Tibial nerve (tissue), 4 donors: Measurements from ENCODE around the gene GPHN. TPM values are rescaled to one million over a fixed set of nuclear protein-coding genes. Genes with fewer than 3 reads are reported as not detected.

ENCODE experiments used
- DNase-seq, 2 donors: peaks; one replicate each; pipeline ENCODE4 v3.0.0-alpha.2; 2019; ENCODE audit warnings: low spot score in 2 of 2
- H3K27ac ChIP-seq, 4 donors: fragments of 200-600 bp; sonication (generic) in 3 of 4; one replicate each; pipeline ENCODE4 v1.5.1; 2017 to 2019; ENCODE audit warnings: mild to moderate bottlenecking in 1 of 4
- H3K27me3 ChIP-seq, 2 donors: fragments of 200-600 bp; sonication (generic) in 1 of 2; one replicate each; pipeline versions ENCODE4 v1.5.1 to v1.6.0; 2017 to 2019
- H3K36me3 ChIP-seq, 3 donors: fragments of 200-600 bp; sonication (generic); one replicate each; pipeline ENCODE4 v1.5.1; 2018 to 2019
- H3K4me1 ChIP-seq, 4 donors: fragments of 200-600 bp; sonication (generic) in 3 of 4; one replicate each; pipeline ENCODE4 v1.5.1; 2017 to 2019
- H3K4me3 ChIP-seq, 4 donors: fragments of 200-600 bp; sonication (generic) in 3 of 4; one replicate each; pipeline ENCODE4 v1.5.1; 2017 to 2019; ENCODE audit warnings: mild to moderate bottlenecking in 1 of 4, moderate library complexity in 1 of 4
- H3K9me3 ChIP-seq, 4 donors: fragments of 200-600 bp; sonication (generic) in 3 of 4; one replicate each; pipeline ENCODE4 v1.5.1; 2017 to 2019
- CTCF ChIP-seq, 5 experiments: fragments of 200-600 bp in 3 of 5; fragments of 450-650 bp in 2 of 5; sonication (generic) in 3 of 5; IDR thresholded peaks; one replicate each; pipeline ENCODE4 v1.5.1; 2016 to 2019; ENCODE audit warnings: antibody characterized with exemption in 5 of 5, mild to moderate bottlenecking in 3 of 5, moderate library complexity in 2 of 5
- EP300 ChIP-seq, 2 donors: sonication (generic); formaldehyde crosslinking; IDR thresholded peaks; one replicate each; pipeline ENCODE4 v1.6.1; 2017; ENCODE audit warnings: antibody characterized with exemption in 2 of 2, mild to moderate bottlenecking in 1 of 2
- POLR2A ChIP-seq, 2 donors: fragments of 450-650 bp; IDR thresholded peaks; one replicate each; pipeline ENCODE4 v1.6.1; 2017; ENCODE audit warnings: antibody characterized with exemption in 2 of 2, mild to moderate bottlenecking in 2 of 2, moderate library complexity in 2 of 2
- WGBS, 2 donors: methylation state at CpG; one replicate each; pipeline ENCODE4 v1.1.5; 2018; 5-methylcytosine and 5-hydroxymethylcytosine counted together
- total RNA-seq, 4 donors: library from RNA; depleted of rRNA; stranded (reverse); fragments of >200 nt; gene quantifications; one replicate each; pipeline ENCODE4 v1.1.0, GENCODE V29; 2016

The GPHN gene
- total RNA-seq, 4 donors from 2014 or later, result 16.3 to 73.0 (median 36.8) TPM

GRCh38 chr14:66746316-66747006 is 238.5 kb downstream of the GPHN start:
- Histone ChIP-seq H3K4me3 (no peak overlapping the region), H3K36me3 (peaks cover 0 to 5% (median 0%) of the 10 kb centered on the region in 3 donors), H3K4me1 (peaks cover 0 to 12% (median 0%) of the 10 kb centered on the region in 4 donors), H3K9me3 (no peaks in the 10 kb centered on the region), H3K27ac (no peak overlapping the region), H3K27me3 (no peaks in the 10 kb centered on the region)
- TF ChIP-seq EP300 (IDR thresholded peaks at IDR 0.05) (no peak), CTCF (IDR thresholded peaks at IDR 0.05) (peak; percentile 26 to 50 (median 36))
- WGBS, 2 donors, result 65 to 66% methylated on average over 2 of the region's 2 CpGs
- DNase-seq, result peak in 1 of 2 donors; percentile 7

DNA sequence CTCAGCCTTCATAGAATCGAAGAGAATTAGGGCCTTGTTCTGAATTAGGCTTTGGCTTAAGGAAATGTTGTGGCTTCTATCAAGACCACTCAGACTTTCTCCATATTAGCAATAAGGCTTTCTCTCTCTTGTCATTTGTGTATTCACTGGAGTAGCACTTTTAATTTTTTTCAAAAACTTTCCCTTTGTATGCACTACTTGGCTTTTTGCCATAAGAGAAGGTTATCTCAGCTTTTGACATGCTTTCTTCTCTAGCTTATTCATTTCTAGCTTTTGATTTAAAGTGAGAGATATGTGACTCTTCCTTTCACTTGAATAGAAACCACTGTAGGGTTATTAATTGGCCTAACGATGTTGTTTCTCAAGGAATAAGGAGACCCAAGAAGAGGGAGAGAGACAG is 244.2 kb downstream of the GPHN start:
- WGBS, 2 donors, result 71 to 80% methylated on average over 2 of the region's 2 CpGs
- Histone ChIP-seq H3K4me3 (no peak overlapping the region), H3K9me3 (no peaks in the 10 kb centered on the region), H3K4me1 (no peaks in the 10 kb centered on the region), H3K27me3 (no peaks in the 10 kb centered on the region), H3K36me3 (no peaks in the 10 kb centered on the region), H3K27ac (no peak overlapping the region)
- no peak for DNase-seq
- TF ChIP-seq EP300 (IDR thresholded peaks at IDR 0.05), result no peak
- no peak for TF ChIP-seq POLR2A (IDR thresholded peaks at IDR 0.05)
- TF ChIP-seq CTCF (IDR thresholded peaks at IDR 0.05), result no peak

DNA sequence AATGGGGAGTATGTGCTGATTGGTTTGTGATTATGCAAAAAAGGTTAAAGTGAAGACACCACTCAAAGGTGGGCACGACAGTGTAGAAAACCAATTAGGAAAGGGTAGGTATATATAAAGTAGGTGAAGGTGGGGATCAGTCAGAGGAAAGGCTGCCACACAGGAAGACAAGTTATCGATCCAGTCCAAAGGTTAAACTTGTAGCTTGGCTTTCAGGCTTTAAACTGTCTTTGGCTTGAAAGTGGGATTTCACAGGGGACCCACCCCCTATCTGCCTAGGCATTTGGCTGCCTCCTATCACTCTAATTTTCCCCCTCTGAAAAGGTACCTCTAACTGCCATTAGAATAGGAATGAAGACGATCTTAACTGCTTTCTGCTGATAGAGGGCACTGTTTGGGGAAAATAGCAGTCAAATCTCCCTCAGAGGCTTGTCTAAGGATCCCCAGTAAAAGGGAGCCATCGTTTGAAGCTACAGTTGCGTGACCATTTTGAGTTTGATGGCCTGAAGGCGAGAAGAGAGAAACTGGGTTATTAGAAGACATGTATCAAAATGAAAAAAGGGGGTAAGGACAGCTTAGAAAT is 250.2 kb downstream of the GPHN start:
- Histone ChIP-seq H3K36me3 (no peaks in the 10 kb centered on the region), H3K4me3 (no peak overlapping the region), H3K27me3 (no peaks in the 10 kb centered on the region), H3K4me1 (no peaks in the 10 kb centered on the region), H3K27ac (no peak overlapping the region), H3K9me3 (no peaks in the 10 kb centered on the region)
- 70 to 79% methylated on average over 6 of the region's 6 CpGs for WGBS, 2 donors
- no peak for DNase-seq
- TF ChIP-seq CTCF (IDR thresholded peaks at IDR 0.05) (no peak), EP300 (IDR thresholded peaks at IDR 0.05) (no peak)

- H3K27me3 ChIP-seq, result no peaks in the 10 kb centered on the region
- DNase-seq, result no peak
- no peak overlapping the region for H3K4me3 ChIP-seq
- H3K36me3 ChIP-seq, result no peaks in the 10 kb centered on the region
- no peak for TF ChIP-seq POLR2A (IDR thresholded peaks at IDR 0.05)
- TF ChIP-seq EP300 (IDR thresholded peaks at IDR 0.05), result no peak
- no peak for TF ChIP-seq CTCF (IDR thresholded peaks at IDR 0.05)
- H3K27ac ChIP-seq, result no peak overlapping the region
- H3K4me1 ChIP-seq, result no peaks in the 10 kb centered on the region
- peaks cover 0 to 3% (median 0%) of the 10 kb centered on the region in 4 donors for H3K9me3 ChIP-seq
- WGBS, 2 donors, result 92 to 93% methylated on average over 2 of the region's 2 CpGs
Measured at GRCh38 chr14:66772146-66772545, 264.2 kb downstream of the GPHN start.

DNA sequence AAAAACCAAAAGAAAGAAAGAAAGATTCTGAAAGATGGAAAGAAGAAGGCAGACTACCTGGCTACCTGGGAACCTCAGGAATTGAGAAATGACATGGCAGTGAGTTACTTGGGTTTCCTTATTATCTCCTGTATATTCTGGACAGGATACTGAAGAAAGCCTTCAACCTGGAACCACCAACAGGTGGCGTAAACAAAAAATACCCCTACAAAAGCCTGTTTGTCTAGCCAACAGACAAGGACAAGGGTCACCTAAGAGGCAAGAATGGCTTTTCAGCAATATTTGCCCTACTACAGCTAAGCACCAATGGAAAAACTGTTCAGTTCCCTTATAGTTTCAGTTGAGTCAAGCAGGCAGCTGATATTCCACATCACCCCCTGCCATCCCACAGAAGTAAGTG is 274.9 kb downstream of the GPHN start:
- no peaks in the 10 kb centered on the region for H3K9me3 ChIP-seq
- no peaks in the 10 kb centered on the region for H3K27me3 ChIP-seq
- TF ChIP-seq CTCF (IDR thresholded peaks at IDR 0.05) (no peak), EP300 (IDR thresholded peaks at IDR 0.05) (no peak)
- H3K36me3 ChIP-seq, result no peaks in the 10 kb centered on the region
- H3K4me1 ChIP-seq, result no peaks in the 10 kb centered on the region
- H3K4me3 ChIP-seq, result no peak overlapping the region
- H3K27ac ChIP-seq, result no peak overlapping the region
- 93 to 100% methylated on average over 1 of the region's 1 CpG for WGBS, 2 donors
- no peak for DNase-seq
